B cell (primary cell): Measurements from ENCODE around the gene DENND1C.

ENCODE experiments used
- EZH2 ChIP-seq: IDR thresholded peaks from 2 replicates; pipeline ENCODE4 v1.6.1; 2012; ENCODE audit warnings: borderline replicate concordance, low read depth, mild to moderate bottlenecking, moderate library complexity, low read length; ENCODE audit not compliant: insufficient read depth, poor library complexity, severe bottlenecking
- TF ChIP-seq, protein P1 (sequence below): fragments of 200-600 bp; IDR thresholded peaks from one replicate; pipeline ENCODE4 v1.8.0; 2022; ENCODE audit warnings: antibody characterized with exemption, mild to moderate bottlenecking

DNA sequence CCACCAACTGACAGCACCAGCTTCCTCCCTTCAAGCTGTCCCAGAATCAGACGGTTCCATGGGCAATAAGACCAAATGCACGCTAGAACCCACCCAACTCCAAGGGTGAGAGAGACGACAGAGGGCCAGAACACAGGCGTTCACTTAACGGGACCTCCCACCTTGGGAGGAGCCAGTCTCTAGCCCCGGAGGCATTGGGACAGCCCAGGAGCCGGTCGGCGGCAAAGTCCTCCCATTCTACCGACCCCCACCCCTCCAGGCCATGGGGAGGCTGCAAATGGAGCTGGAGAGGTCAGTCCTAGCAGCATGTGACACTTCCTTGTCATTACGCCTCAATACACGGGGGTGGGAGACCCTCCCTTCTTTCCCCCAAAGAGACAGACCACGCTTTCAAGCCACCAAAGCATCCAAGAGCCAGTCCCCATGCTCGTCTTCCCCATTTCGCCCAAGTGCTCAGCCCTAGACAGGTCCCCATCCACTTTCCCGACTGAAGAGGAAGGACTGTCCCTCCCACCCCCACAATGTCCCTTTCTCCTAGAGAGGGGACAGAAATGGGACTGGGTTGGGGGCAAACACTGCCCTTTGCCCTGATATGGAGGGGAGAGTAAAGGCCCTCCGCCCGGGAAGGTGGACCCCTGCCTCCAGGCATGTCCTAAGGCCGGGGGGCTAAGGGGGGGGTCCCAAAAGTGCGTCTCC lies 57.9 kb downstream of the DENND1C start:
- TF ChIP-seq EZH2 = no peak
- TF ChIP-seq, protein P1, sequence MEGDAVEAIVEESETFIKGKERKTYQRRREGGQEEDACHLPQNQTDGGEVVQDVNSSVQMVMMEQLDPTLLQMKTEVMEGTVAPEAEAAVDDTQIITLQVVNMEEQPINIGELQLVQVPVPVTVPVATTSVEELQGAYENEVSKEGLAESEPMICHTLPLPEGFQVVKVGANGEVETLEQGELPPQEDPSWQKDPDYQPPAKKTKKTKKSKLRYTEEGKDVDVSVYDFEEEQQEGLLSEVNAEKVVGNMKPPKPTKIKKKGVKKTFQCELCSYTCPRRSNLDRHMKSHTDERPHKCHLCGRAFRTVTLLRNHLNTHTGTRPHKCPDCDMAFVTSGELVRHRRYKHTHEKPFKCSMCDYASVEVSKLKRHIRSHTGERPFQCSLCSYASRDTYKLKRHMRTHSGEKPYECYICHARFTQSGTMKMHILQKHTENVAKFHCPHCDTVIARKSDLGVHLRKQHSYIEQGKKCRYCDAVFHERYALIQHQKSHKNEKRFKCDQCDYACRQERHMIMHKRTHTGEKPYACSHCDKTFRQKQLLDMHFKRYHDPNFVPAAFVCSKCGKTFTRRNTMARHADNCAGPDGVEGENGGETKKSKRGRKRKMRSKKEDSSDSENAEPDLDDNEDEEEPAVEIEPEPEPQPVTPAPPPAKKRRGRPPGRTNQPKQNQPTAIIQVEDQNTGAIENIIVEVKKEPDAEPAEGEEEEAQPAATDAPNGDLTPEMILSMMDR = no peak
